ENCODE measurements around the gene CHRND. TPM values are rescaled to one million over a fixed set of nuclear protein-coding genes. Genes with fewer than 3 reads are reported as not detected.

The CHRND gene
- polyA plus RNA-seq, 1 donor (not counting 4 experiments of a cell fraction or from before 2014, with no cell fraction given): not detected

DNA sequence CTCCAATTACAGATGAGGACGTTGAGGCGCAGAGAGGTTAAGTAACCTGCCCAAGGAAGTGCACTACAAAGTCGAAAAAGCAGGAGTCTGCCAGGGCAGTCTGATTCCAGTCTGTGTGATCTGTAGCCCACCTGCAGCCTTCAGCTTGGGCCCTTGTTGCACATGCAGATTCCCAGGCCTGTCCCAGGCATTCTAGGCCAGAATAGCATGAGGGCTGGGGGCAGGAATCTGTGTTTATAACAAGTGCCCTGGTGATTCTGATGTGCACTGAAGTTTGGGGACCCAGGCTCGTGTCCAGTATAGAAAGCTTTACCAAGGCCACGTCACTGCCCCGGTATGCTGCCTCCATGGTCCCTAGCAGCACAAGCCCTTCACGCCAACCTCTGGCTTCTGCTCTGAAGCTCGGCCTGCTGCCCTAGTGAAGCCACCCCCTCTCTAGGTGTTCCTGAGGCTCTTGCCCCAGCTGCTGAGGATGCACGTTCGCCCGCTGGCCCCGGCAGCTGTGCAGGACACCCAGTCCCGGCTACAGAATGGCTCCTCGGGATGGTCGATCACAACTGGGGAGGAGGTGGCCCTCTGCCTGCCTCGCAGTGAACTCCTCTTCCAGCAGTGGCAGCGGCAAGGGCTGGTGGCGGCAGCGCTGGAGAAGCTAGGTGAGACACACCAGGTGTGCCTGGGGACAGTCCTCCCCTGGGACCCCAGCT lies 18.1 kb downstream of the CHRND start:
- H2AFZ ChIP-seq (ENCODE audit: control insufficient read depth, low read length): no peak overlapping the region
- no peak overlapping the region for H3K27ac ChIP-seq (ENCODE audit: control insufficient read depth, insufficient read depth, low read length)
- no peak overlapping the region for H3K4me2 ChIP-seq (ENCODE audit: control insufficient read depth, extremely low read depth, insufficient read depth, low read depth, low read length)
- H3K79me2 ChIP-seq (ENCODE audit: control insufficient read depth, insufficient read depth, low read length): peaks cover 12% of the 10 kb centered on the region
- H3K9me1 ChIP-seq (ENCODE audit: control insufficient read depth, extremely low read depth, insufficient read depth, low read length): no peaks in the 10 kb centered on the region
- peaks cover 8% of the 10 kb centered on the region for H4K20me1 ChIP-seq (ENCODE audit: control insufficient read depth, extremely low read depth, insufficient read depth, low read length)
- H3K9ac ChIP-seq (ENCODE audit: control insufficient read depth, extremely low read depth, insufficient read depth, low read length): no peak overlapping the region
- no peak overlapping the region for H3K4me3 ChIP-seq (ENCODE audit: control insufficient read depth in 2 of 3, extremely low read depth in 1 of 3, insufficient read depth in 2 of 3, low read depth in 1 of 3, low read length in 3 of 3)
- H3K9me3 ChIP-seq (ENCODE audit: control insufficient read depth, low read depth, low read length): no peaks in the 10 kb centered on the region
- DNase-seq (ENCODE audit: low read depth, low spot score) (no peak), FAIRE-seq (no peak)
- dilution Hi-C loops (cut with MboI; ENCODE audit: extremely low pct_ligation_motif_present, low sequenced_read_pairs): no loop called here
- TF ChIP-seq, protein P1, sequence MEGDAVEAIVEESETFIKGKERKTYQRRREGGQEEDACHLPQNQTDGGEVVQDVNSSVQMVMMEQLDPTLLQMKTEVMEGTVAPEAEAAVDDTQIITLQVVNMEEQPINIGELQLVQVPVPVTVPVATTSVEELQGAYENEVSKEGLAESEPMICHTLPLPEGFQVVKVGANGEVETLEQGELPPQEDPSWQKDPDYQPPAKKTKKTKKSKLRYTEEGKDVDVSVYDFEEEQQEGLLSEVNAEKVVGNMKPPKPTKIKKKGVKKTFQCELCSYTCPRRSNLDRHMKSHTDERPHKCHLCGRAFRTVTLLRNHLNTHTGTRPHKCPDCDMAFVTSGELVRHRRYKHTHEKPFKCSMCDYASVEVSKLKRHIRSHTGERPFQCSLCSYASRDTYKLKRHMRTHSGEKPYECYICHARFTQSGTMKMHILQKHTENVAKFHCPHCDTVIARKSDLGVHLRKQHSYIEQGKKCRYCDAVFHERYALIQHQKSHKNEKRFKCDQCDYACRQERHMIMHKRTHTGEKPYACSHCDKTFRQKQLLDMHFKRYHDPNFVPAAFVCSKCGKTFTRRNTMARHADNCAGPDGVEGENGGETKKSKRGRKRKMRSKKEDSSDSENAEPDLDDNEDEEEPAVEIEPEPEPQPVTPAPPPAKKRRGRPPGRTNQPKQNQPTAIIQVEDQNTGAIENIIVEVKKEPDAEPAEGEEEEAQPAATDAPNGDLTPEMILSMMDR (optimal IDR thresholded peaks at IDR 0.05 in 1 of 3, IDR thresholded peaks at IDR 0.05 in 1 of 3, conservative IDR thresholded peaks at IDR 0.05 in 1 of 3; ENCODE audit: extremely low read depth in 1 of 3, insufficient read depth in 2 of 3, low read length in 3 of 3): no peak
- TF ChIP-seq EZH2 (IDR thresholded peaks at IDR 0.05; ENCODE audit: low read length): no peak
- H3K36me3 ChIP-seq (ENCODE audit: control insufficient read depth in 2 of 2, extremely low read depth in 1 of 2, insufficient read depth in 2 of 2, low read length in 2 of 2): peaks cover 0 to 8% of the 10 kb centered on the region in 2 experiments
- H3K27me3 ChIP-seq (ENCODE audit: control insufficient read depth, extremely low read depth, insufficient read depth, low read length): no peaks in the 10 kb centered on the region
- peaks cover 3% of the 10 kb centered on the region for H3K4me1 ChIP-seq (ENCODE audit: control insufficient read depth, extremely low read depth, insufficient read depth, low read length)

DNA sequence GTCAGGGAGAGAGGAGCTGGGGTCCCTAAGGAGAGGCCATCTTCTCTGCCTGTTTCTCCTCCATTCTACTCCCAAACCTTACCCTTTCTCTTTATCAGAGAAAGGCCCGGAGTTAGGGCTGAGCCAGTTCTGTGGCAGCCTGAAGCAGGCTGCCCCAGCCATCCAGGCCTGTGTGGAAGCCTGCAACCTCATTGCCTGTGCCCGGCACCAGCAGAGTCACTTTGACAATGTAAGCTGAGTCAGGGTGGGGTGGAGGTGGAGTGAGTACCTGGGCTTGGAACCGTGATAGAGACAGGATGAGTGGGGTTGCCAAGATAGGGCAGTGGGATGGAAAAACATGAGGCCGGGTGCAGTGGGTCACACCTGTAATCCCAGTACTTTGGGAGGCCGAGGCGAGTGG lies 18.7 kb downstream of the CHRND start:
- H3K27me3 ChIP-seq (ENCODE audit: control insufficient read depth, extremely low read depth, insufficient read depth, low read length): no peaks in the 10 kb centered on the region
- peaks cover 8% of the 10 kb centered on the region for H4K20me1 ChIP-seq (ENCODE audit: control insufficient read depth, extremely low read depth, insufficient read depth, low read length)
- H3K4me1 ChIP-seq (ENCODE audit: control insufficient read depth, extremely low read depth, insufficient read depth, low read length): peaks cover 2% of the 10 kb centered on the region
- H3K36me3 ChIP-seq (ENCODE audit: control insufficient read depth in 2 of 2, extremely low read depth in 1 of 2, insufficient read depth in 2 of 2, low read length in 2 of 2): peaks cover 0 to 8% of the 10 kb centered on the region in 2 experiments
- no peak overlapping the region for H3K4me3 ChIP-seq (ENCODE audit: control insufficient read depth in 2 of 3, extremely low read depth in 1 of 3, insufficient read depth in 2 of 3, low read depth in 1 of 3, low read length in 3 of 3)
- H3K9me1 ChIP-seq (ENCODE audit: control insufficient read depth, extremely low read depth, insufficient read depth, low read length): no peaks in the 10 kb centered on the region
- TF ChIP-seq EZH2 (IDR thresholded peaks at IDR 0.05; ENCODE audit: low read length): no peak
- TF ChIP-seq, protein P1 (optimal IDR thresholded peaks at IDR 0.05 in 1 of 3, IDR thresholded peaks at IDR 0.05 in 1 of 3, conservative IDR thresholded peaks at IDR 0.05 in 1 of 3; ENCODE audit: extremely low read depth in 1 of 3, insufficient read depth in 2 of 3, low read length in 3 of 3): no peak
- H3K9ac ChIP-seq (ENCODE audit: control insufficient read depth, extremely low read depth, insufficient read depth, low read length): no peak overlapping the region
- H2AFZ ChIP-seq (ENCODE audit: control insufficient read depth, low read length): no peak overlapping the region
- H3K9me3 ChIP-seq (ENCODE audit: control insufficient read depth, low read depth, low read length): no peaks in the 10 kb centered on the region
- peaks cover 17% of the 10 kb centered on the region for H3K79me2 ChIP-seq (ENCODE audit: control insufficient read depth, insufficient read depth, low read length)
- FAIRE-seq: no peak
- no peak overlapping the region for H3K4me2 ChIP-seq (ENCODE audit: control insufficient read depth, extremely low read depth, insufficient read depth, low read depth, low read length)
- no peak for DNase-seq (ENCODE audit: low read depth, low spot score)
- dilution Hi-C loops (cut with MboI; ENCODE audit: extremely low pct_ligation_motif_present, low sequenced_read_pairs): no loop called here
- H3K27ac ChIP-seq (ENCODE audit: control insufficient read depth, insufficient read depth, low read length): no peak overlapping the region

All from keratinocyte (primary cell).